Measurements from ENCODE around the gene SLC10A1.

The SLC10A1 gene

GRCh38 chr14:69763761-69764510 is 33.1 kb downstream of the SLC10A1 start:
- no peaks in the 10 kb centered on the region for H3K27me3 ChIP-seq (replicated peaks; ENCODE audit: control insufficient read depth, insufficient read depth, low read length)
- no peak overlapping the region for H3K4me3 ChIP-seq (replicated peaks; ENCODE audit: low read depth, low read length)
- H3K36me3 ChIP-seq (ENCODE audit: control insufficient read depth, insufficient read depth, low read length), result peaks cover 8% of the 10 kb centered on the region
- TF ChIP-seq CTCF (IDR thresholded peaks at IDR 0.05; ENCODE audit: insufficient read depth, low read length, poor library complexity, severe bottlenecking), result no peak
- no peak for DNase-seq (ENCODE audit: extremely low read depth, insufficient read length)

GRCh38 chr14:69760810-69761209 is 36.2 kb downstream of the SLC10A1 start:
- no peak for TF ChIP-seq CTCF (IDR thresholded peaks at IDR 0.05; ENCODE audit: insufficient read depth, low read length, poor library complexity, severe bottlenecking)
- DNase-seq (ENCODE audit: extremely low read depth, insufficient read length), result no peak
- Histone ChIP-seq H3K27me3 (replicated peaks; ENCODE audit: control insufficient read depth, insufficient read depth, low read length) (no peaks in the 10 kb centered on the region), H3K36me3 (ENCODE audit: control insufficient read depth, insufficient read depth, low read length) (no peaks in the 10 kb centered on the region), H3K4me3 (replicated peaks; ENCODE audit: low read depth, low read length) (no peak overlapping the region)

GRCh38 chr14:69756298-69756697 is 40.7 kb downstream of the SLC10A1 start:
- Histone ChIP-seq H3K4me3 (replicated peaks; ENCODE audit: low read depth, low read length) (no peak overlapping the region), H3K27me3 (replicated peaks; ENCODE audit: control insufficient read depth, insufficient read depth, low read length) (no peaks in the 10 kb centered on the region), H3K36me3 (ENCODE audit: control insufficient read depth, insufficient read depth, low read length) (no peaks in the 10 kb centered on the region)
- DNase-seq (ENCODE audit: extremely low read depth, insufficient read length), result no peak
- TF ChIP-seq CTCF (IDR thresholded peaks at IDR 0.05; ENCODE audit: insufficient read depth, low read length, poor library complexity, severe bottlenecking), result no peak

GRCh38 chr14:69755784-69756183 is 41.3 kb downstream of the SLC10A1 start:
- DNase-seq (ENCODE audit: extremely low read depth, insufficient read length), result no peak
- H3K36me3 ChIP-seq (ENCODE audit: control insufficient read depth, insufficient read depth, low read length), result no peaks in the 10 kb centered on the region
- H3K27me3 ChIP-seq (replicated peaks; ENCODE audit: control insufficient read depth, insufficient read depth, low read length), result no peaks in the 10 kb centered on the region
- no peak for TF ChIP-seq CTCF (IDR thresholded peaks at IDR 0.05; ENCODE audit: insufficient read depth, low read length, poor library complexity, severe bottlenecking)
- H3K4me3 ChIP-seq (replicated peaks; ENCODE audit: low read depth, low read length), result no peak overlapping the region

DNA sequence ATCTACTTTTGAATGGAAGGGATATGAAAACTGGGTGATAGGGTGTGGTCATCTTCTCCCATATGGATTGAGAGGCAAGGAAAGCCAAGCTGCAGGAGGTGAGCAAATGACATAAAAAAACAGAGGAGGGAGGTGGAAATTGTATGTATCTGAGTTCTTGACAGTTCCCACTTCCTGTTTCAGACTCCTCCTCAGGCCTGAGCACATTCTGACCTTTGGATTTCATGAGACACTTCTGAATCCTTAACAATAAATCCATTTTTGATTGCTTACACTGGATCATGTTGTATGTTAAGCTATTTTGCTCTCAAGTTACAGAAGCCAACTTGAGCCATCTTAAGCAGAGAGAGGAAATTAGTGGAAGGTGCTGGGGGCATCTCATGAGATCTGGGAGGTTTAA is 41.7 kb downstream of the SLC10A1 start:
- DNase-seq (ENCODE audit: extremely low read depth, insufficient read length), result no peak
- Histone ChIP-seq H3K27me3 (replicated peaks; ENCODE audit: control insufficient read depth, insufficient read depth, low read length) (no peaks in the 10 kb centered on the region), H3K4me3 (replicated peaks; ENCODE audit: low read depth, low read length) (no peak overlapping the region), H3K36me3 (ENCODE audit: control insufficient read depth, insufficient read depth, low read length) (no peaks in the 10 kb centered on the region)
- TF ChIP-seq CTCF (IDR thresholded peaks at IDR 0.05; ENCODE audit: insufficient read depth, low read length, poor library complexity, severe bottlenecking), result no peak

DNA sequence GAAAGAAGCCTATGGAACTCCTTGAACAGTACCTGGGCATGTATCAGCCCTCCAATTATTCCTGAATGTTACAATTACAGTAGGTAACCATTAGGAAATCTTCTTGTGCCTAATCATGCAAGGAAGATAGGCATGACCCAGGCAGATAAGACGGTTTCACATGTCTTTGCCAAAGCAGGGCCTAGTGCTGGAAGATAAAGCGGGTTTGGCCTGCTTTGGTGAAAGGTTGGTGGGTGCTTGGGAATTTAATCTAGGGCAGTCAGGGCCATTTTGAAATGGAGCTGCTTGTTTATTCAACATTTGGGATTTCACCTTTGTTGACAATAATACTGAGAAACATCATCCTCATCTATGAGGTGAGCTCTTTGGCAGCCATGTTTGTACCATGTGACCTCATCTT is 42.6 kb downstream of the SLC10A1 start:
- Histone ChIP-seq H3K27me3 (replicated peaks; ENCODE audit: control insufficient read depth, insufficient read depth, low read length) (no peaks in the 10 kb centered on the region), H3K4me3 (replicated peaks; ENCODE audit: low read depth, low read length) (no peak overlapping the region), H3K36me3 (ENCODE audit: control insufficient read depth, insufficient read depth, low read length) (no peaks in the 10 kb centered on the region)
- DNase-seq (ENCODE audit: extremely low read depth, insufficient read length), result no peak
- TF ChIP-seq CTCF (IDR thresholded peaks at IDR 0.05; ENCODE audit: insufficient read depth, low read length, poor library complexity, severe bottlenecking), result no peak
